GM12873 (cell line): ENCODE data around the gene MUSTN1.

Source experiments
- CTCF ChIP-seq: IDR thresholded peaks from 2 replicates; pipeline ENCODE4 v1.5.1; 2012; ENCODE audit warnings: low read depth, mild to moderate bottlenecking, moderate library complexity, low read length, control low read depth; ENCODE audit not compliant: insufficient read depth; ENCODE audit errors: missing control alignments

The MUSTN1 gene

GRCh38 chr3:52834871-52835501 is at the start of gene MUSTN1:
MUSTN1 (minus strand) TSS chr3:52835019; CDS start chr3:52834948, 71 bp downstream.
- no peak for TF ChIP-seq CTCF

GRCh38 chr3:52882377-52882776 is 47.6 kb upstream of the MUSTN1 start:
- no peak for TF ChIP-seq CTCF

- no peak for TF ChIP-seq CTCF
These were observed 47.1 kb upstream of the MUSTN1 start for GRCh38 chr3:52881871-52882270.

GRCh38 chr3:52880474-52880873 is 45.7 kb upstream of the MUSTN1 start:
- TF ChIP-seq CTCF = no peak

- TF ChIP-seq CTCF = peak; percentile 15
These were observed 45.2 kb upstream of the MUSTN1 start for GRCh38 chr3:52880047-52880446.

- TF ChIP-seq CTCF = no peak
These were observed 44.8 kb upstream of the MUSTN1 start for GRCh38 chr3:52879581-52879980.

GRCh38 chr3:52879090-52879489 is 44.3 kb upstream of the MUSTN1 start:
- TF ChIP-seq CTCF = no peak
